GM12878 (cell line): ENCODE data around the gene ABHD6. TPM values are rescaled to one million over a fixed set of nuclear protein-coding genes. Genes with fewer than 3 reads are reported as not detected.

Source experiments
- ATAC-seq: fragments of 200-7000 bp; cut with Tn5 transposase; 3 replicates; pipeline ENCODE4 v1.9.1; 2020; ENCODE audit warnings: mild to moderate bottlenecking, moderate library complexity
- BruUV-seq: library from RNA; stranded (reverse); fragments of 400-500 nt; replicated peaks from 2 replicates; lab custom pipeline; 2021; lab: Mats Ljungman, UMichigan
- CTCF ChIA-PET: fragments of 300-600 bp; sonication (Branson Sonifier 250); formaldehyde crosslinking; extraction: SDS; loops from one replicate; lab custom pipeline; 2021; ENCODE audit warnings: inconsistent platforms; lab: Yijun Ruan, JAX
- POLR2A ChIA-PET: fragments of 350-600 bp; formaldehyde crosslinking; extraction: SDS; loops from one replicate; lab custom pipeline; 2021; ENCODE audit warnings: inconsistent platforms; lab: Charles Lee
- RAD21 ChIA-PET: fragments of 300-600 bp; sonication (Branson Sonifier 250); formaldehyde crosslinking; loops from one replicate; lab custom pipeline; 2023; ENCODE audit warnings: antibody characterized with exemption; ENCODE audit not compliant: unreplicated experiment; lab: Charles Lee
- SMC1A ChIA-PET: fragments of 300-600 bp; sonication (Branson Sonifier 250); formaldehyde crosslinking; loops from one replicate; lab custom pipeline; 2023; ENCODE audit not compliant: unreplicated experiment, uncharacterized antibody; lab: Charles Lee
- DNase-seq: peaks from one replicate; pipeline ENCODE4 v3.0.0-alpha.2; 2011; ENCODE audit warnings: low read depth, low spot score
- FAIRE-seq: peaks from 3 replicates; lab custom pipeline; 2011; peaks lifted over from hg19 to GRCh38; lab: Jason Lieb, UNC
- H2AFZ ChIP-seq: 2 replicates; pipeline ENCODE4 v1.6.0; 2011; ENCODE audit warnings: low read depth, low read length, control low read depth; ENCODE audit not compliant: control insufficient read depth
- H3K27ac ChIP-seq: 2 replicates; pipeline ENCODE4 v1.5.1; 2011; ENCODE audit warnings: control low read depth; ENCODE audit not compliant: control insufficient read depth, insufficient read depth
- H3K27me3 ChIP-seq, 2 experiments: replicated peaks in 1 of 2; 2 replicates each; pipeline versions ENCODE4 v1.6.0 to v1.6.1; 2011; ENCODE audit warnings: low read length in 1 of 2; ENCODE audit not compliant: control insufficient read depth in 2 of 2, insufficient read depth in 2 of 2
- H3K36me3 ChIP-seq, 2 experiments: 2 replicates each; pipeline ENCODE4 v1.5.1; 2011; ENCODE audit warnings: low read length in 1 of 2; ENCODE audit not compliant: control insufficient read depth in 2 of 2, insufficient read depth in 2 of 2
- H3K4me1 ChIP-seq: 2 replicates; pipeline ENCODE4 v1.6.1; 2011; ENCODE audit warnings: mild to moderate bottlenecking, low read length, moderate library complexity, mixed read lengths; ENCODE audit not compliant: control insufficient read depth, insufficient read depth
- H3K4me2 ChIP-seq: 2 replicates; pipeline ENCODE4 v1.6.0; 2011; ENCODE audit warnings: control low read depth; ENCODE audit not compliant: control insufficient read depth, insufficient read depth
- H3K4me3 ChIP-seq: fragments of 200-600 bp; sonication (generic); 2 replicates; pipeline ENCODE4 v1.5.1; 2016
- H3K79me2 ChIP-seq: 2 replicates; pipeline ENCODE4 v1.6.0; 2011; ENCODE audit warnings: low read length; ENCODE audit not compliant: control insufficient read depth, insufficient read depth
- H3K9ac ChIP-seq: 2 replicates; pipeline ENCODE4 v1.8.0; 2011; ENCODE audit warnings: low read length, control low read depth, mixed read lengths; ENCODE audit not compliant: control insufficient read depth, insufficient read depth
- H3K9me3 ChIP-seq: replicated peaks from 3 replicates; pipeline ENCODE4 v1.5.1; 2011; ENCODE audit warnings: mild to moderate bottlenecking, low read length; ENCODE audit not compliant: control insufficient read depth, insufficient read depth
- H4K20me1 ChIP-seq: 2 replicates; pipeline ENCODE4 v1.6.0; 2011; ENCODE audit not compliant: control insufficient read depth, insufficient read depth
- CHD1 ChIP-seq: IDR thresholded peaks from 2 replicates; pipeline ENCODE4 v1.6.1; 2012; ENCODE audit warnings: low read depth, low read length, improper control_type of control experiment
- KLF5 ChIP-seq: fragments of 450-650 bp; IDR thresholded peaks from 2 replicates; pipeline ENCODE4 v1.6.1; 2014; ENCODE audit warnings: mild to moderate bottlenecking; ENCODE audit not compliant: partially characterized antibody
- RAD21 ChIP-seq: IDR thresholded peaks from 2 replicates; pipeline ENCODE4 v1.6.1; 2011; ENCODE audit warnings: mild to moderate bottlenecking, low read depth, low read length, moderate library complexity; ENCODE audit not compliant: insufficient read depth
- SMC3 ChIP-seq: IDR thresholded peaks from 2 replicates; pipeline ENCODE4 v1.6.1; 2011; ENCODE audit warnings: low read length, improper control_type of control experiment, borderline replicate concordance
- ZNF384 ChIP-seq: IDR thresholded peaks from 2 replicates; pipeline ENCODE4 v1.6.1; 2012; ENCODE audit warnings: low read depth, mild to moderate bottlenecking, low read length, improper control_type of control experiment, borderline replicate concordance
- WGBS: methylation state at CpG from one replicate; pipeline ENCODE4 v1.1.6; 2016; ENCODE audit warnings: low lambda C conversion rate; ENCODE audit not compliant: insufficient replicate concordance, insufficient coverage; ENCODE audit errors: missing lambda C conversion rate; 5-methylcytosine and 5-hydroxymethylcytosine counted together
- in situ Hi-C: fragments of 300-500 bp; cut with MboI; formaldehyde crosslinking; loops from 9 replicates; pipeline ENCODE4 v1.14.3; 2018; ENCODE audit warnings: mixed read lengths
- intact Hi-C: fragments of 100-400 bp; cut with micrococcal nuclease; formaldehyde crosslinking; loops from one replicate; pipeline ENCODE4 v1.14.2; 2022; ENCODE audit not compliant: unreplicated experiment
- polyA plus RNA-seq, 11 experiments: library from polyadenylated mRNA; depleted of rRNA in 4 of 11; unstranded in 6 of 11; stranded (reverse) in 5 of 11; fragments of >200 nt; fragmentation: Nextera tagmentation in 4 of 11; fragmentation: Illumina TruSeq in 1 of 11; extraction: Ambion mirVana in 4 of 11; extraction: Trizol in 1 of 11; gene quantifications; 1 replicate in 1 of 11; 2 replicates in 10 of 11; pipeline versions ENCODE4 v1.2.1 to v1.2.3, GENCODE V29; 2011 to 2016; ENCODE audit warnings: inconsistent platforms in 2 of 11, missing spikeins in 2 of 11, low read depth in 1 of 11
- total RNA-seq, 4 experiments: library from RNA; depleted of rRNA in 3 of 4; stranded (reverse); fragments of >200 nt in 3 of 4; fragmentation: Illumina TruSeq in 1 of 4; extraction: Trizol in 1 of 4; gene quantifications; 2 replicates each; pipeline versions ENCODE4 v1.2.1 to v1.2.3, GENCODE V29; 2013 to 2021
- TF ChIP-seq, protein P1 (sequence below), 3 experiments: IDR thresholded peaks in 2 of 3; conservative IDR thresholded peaks in 1 of 3; 2 replicates each; pipeline ENCODE4 v1.5.1; 2011; ENCODE audit warnings: low read depth in 3 of 3, low read length in 3 of 3, mild to moderate bottlenecking in 3 of 3, control low read depth in 2 of 3, moderate library complexity in 2 of 3, inconsistent platforms in 1 of 3, mixed read lengths in 1 of 3; ENCODE audit not compliant: control insufficient read depth in 2 of 3, insufficient read depth in 1 of 3; ENCODE audit errors: extremely low read depth in 1 of 3

The ABHD6 gene
- total and polyA plus RNA-seq, 10 of the 15 experiments (the other 5 are each of a cell fraction or from before 2014, with no cell fraction given) = 1.4 to 33.2 (median 3.2) TPM

- H3K4me2 ChIP-seq = peak overlapping the region; percentile 92
- ATAC-seq (peak; percentile 31), FAIRE-seq (no peak), DNase-seq (no peak)
- H3K4me1 ChIP-seq = 0 out of 2 replicates have a peak, but pooled peaks cover 2% of the 10 kb centered on the region
- H3K4me3 ChIP-seq = peak overlapping the region; percentile 74
- no TSS peak for BruUV-seq
- no peaks in the 10 kb centered on the region for H3K27me3 ChIP-seq
- H4K20me1 ChIP-seq = no peaks in the 10 kb centered on the region
- intact Hi-C loops (loop anchor here (1.0 to 10.0 kb wide), 4 partner anchors 105 to 325 kb away; partner anchors contain the start of gene FLNB), in situ Hi-C loops (loop anchor here (5.0 kb wide), 1 partner anchor 320 kb away; no protein-coding TSS in a partner anchor)
- WGBS = 11% methylated on average over 10 of the region's 10 CpGs
- peak overlapping the region; percentile 94; the same call in 1 of the 2 replicates for H3K27ac ChIP-seq
- peaks cover 2 to 20% of the 10 kb centered on the region in 2 experiments for H3K36me3 ChIP-seq
- peak; percentile 94 for TF ChIP-seq ZNF384
- peak; percentile 38; the same call in 1 of the 2 replicates for TF ChIP-seq SMC3
- TF ChIP-seq KLF5 = no peak
- peak; percentile 55 for TF ChIP-seq RAD21
- TF ChIP-seq, protein P1, sequence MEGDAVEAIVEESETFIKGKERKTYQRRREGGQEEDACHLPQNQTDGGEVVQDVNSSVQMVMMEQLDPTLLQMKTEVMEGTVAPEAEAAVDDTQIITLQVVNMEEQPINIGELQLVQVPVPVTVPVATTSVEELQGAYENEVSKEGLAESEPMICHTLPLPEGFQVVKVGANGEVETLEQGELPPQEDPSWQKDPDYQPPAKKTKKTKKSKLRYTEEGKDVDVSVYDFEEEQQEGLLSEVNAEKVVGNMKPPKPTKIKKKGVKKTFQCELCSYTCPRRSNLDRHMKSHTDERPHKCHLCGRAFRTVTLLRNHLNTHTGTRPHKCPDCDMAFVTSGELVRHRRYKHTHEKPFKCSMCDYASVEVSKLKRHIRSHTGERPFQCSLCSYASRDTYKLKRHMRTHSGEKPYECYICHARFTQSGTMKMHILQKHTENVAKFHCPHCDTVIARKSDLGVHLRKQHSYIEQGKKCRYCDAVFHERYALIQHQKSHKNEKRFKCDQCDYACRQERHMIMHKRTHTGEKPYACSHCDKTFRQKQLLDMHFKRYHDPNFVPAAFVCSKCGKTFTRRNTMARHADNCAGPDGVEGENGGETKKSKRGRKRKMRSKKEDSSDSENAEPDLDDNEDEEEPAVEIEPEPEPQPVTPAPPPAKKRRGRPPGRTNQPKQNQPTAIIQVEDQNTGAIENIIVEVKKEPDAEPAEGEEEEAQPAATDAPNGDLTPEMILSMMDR (IDR thresholded peaks at IDR 0.05 in 2 of 3, conservative IDR thresholded peaks at IDR 0.05 in 1 of 3; ENCODE audit: control insufficient read depth in 2 of 3, extremely low read depth in 1 of 3, insufficient read depth in 1 of 3, low read depth in 3 of 3, low read length in 3 of 3) = peak; percentile 25 to 52 (median 49); a peak in 5 of 6 replicates
- no peak for TF ChIP-seq CHD1
- ChIA-PET SMC1A (interaction anchor here (0.7 to 4.5 kb wide), 20 partner anchors 10 to 323 kb away, joined by 3 to 39 read pairs (median 16); partner anchors contain the start of genes ABHD6, KCTD6 and PDHB), CTCF (interaction anchor here (0.7 to 15.5 kb wide), 41 partner anchors 8 to 323 kb away, joined by 3 to 503 read pairs (median 12); partner anchors contain the start of genes ABHD6, ACOX2, KCTD6 and PXK), POLR2A (interaction anchor here (1.1 to 2.1 kb wide), 4 partner anchors 42 to 185 kb away, joined by 3 to 8 read pairs (median 6); no protein-coding TSS in a partner anchor), RAD21 (interaction anchor here (0.6 to 4.2 kb wide), 18 partner anchors 8 to 322 kb away, joined by 3 to 47 read pairs (median 14); partner anchors contain the start of genes ABHD6, KCTD6 and PXK)
- peaks cover 34% of the 10 kb centered on the region for H3K79me2 ChIP-seq
- H3K9me3 ChIP-seq = no peaks in the 10 kb centered on the region
- H3K9ac ChIP-seq = peak overlapping the region; percentile 84
- no peak overlapping the region for H2AFZ ChIP-seq
These were observed 70.1 kb downstream of the ABHD6 start for GRCh38 chr3:58307639-58308215.
